Astrocyte (in vitro differentiated cells and primary cell): Measurements from ENCODE around the gene IQGAP3. TPM values are rescaled to one million over a fixed set of nuclear protein-coding genes. Genes with fewer than 3 reads are reported as not detected.

Experiments
- DNase-seq: peaks from one replicate; pipeline ENCODE4 v3.0.0-alpha.2; 2010; ENCODE audit warnings: low read depth
- FAIRE-seq: peaks from 2 replicates; lab custom pipeline; 2011; peaks lifted over from hg19 to GRCh38; lab: Jason Lieb, UNC
- H2AFZ ChIP-seq: 2 replicates; pipeline ENCODE4 v1.6.0; 2012; ENCODE audit warnings: low read depth, low read length, inconsistent platforms
- H3K27ac ChIP-seq: 2 replicates; pipeline ENCODE4 v1.5.1; 2011; ENCODE audit warnings: low read depth, low read length, inconsistent platforms
- H3K27me3 ChIP-seq: 2 replicates; pipeline ENCODE4 v1.6.0; 2011; ENCODE audit warnings: low read length, inconsistent platforms; ENCODE audit not compliant: insufficient read depth
- H3K36me3 ChIP-seq: 2 replicates; pipeline ENCODE4 v1.5.1; 2011; ENCODE audit warnings: low read length, inconsistent platforms; ENCODE audit not compliant: insufficient read depth
- H3K4me1 ChIP-seq: 2 replicates; pipeline ENCODE4 v1.5.1; 2011; ENCODE audit warnings: low read length, inconsistent platforms; ENCODE audit not compliant: insufficient read depth
- H3K4me2 ChIP-seq: 2 replicates; pipeline ENCODE4 v1.6.0; 2012; ENCODE audit warnings: low read length, inconsistent platforms
- H3K4me3 ChIP-seq: 2 replicates; pipeline ENCODE4 v1.5.1; 2011; ENCODE audit warnings: low read depth, mild to moderate bottlenecking, low read length, inconsistent platforms; ENCODE audit not compliant: insufficient read depth
- H3K79me2 ChIP-seq: 2 replicates; pipeline ENCODE4 v1.6.0; 2012; ENCODE audit warnings: mild to moderate bottlenecking, low read length, inconsistent platforms; ENCODE audit not compliant: insufficient read depth
- H3K9ac ChIP-seq: 2 replicates; pipeline ENCODE4 v1.6.0; 2012; ENCODE audit warnings: mild to moderate bottlenecking, low read length, inconsistent platforms
- H3K9me3 ChIP-seq: 2 replicates; pipeline ENCODE4 v1.5.1; 2012; ENCODE audit warnings: low read depth, mild to moderate bottlenecking, low read length, inconsistent platforms; ENCODE audit not compliant: insufficient read depth
- H4K20me1 ChIP-seq: 2 replicates; pipeline ENCODE4 v1.6.0; 2012; ENCODE audit warnings: low read length, inconsistent platforms; ENCODE audit not compliant: insufficient read depth
- H3K27ac Mint-ChIP-seq: one replicate; pipeline ENCODE4 v1.8.0; 2021; ENCODE audit warnings: mild to moderate bottlenecking, mixed read lengths; ENCODE audit not compliant: unreplicated experiment
- H3K27me3 Mint-ChIP-seq: one replicate; pipeline ENCODE4 v1.8.0; 2021; ENCODE audit warnings: low read depth, mixed read lengths; ENCODE audit not compliant: unreplicated experiment
- H3K36me3 Mint-ChIP-seq: one replicate; pipeline ENCODE4 v1.8.0; 2021; ENCODE audit warnings: low read depth, mixed read lengths; ENCODE audit not compliant: unreplicated experiment
- H3K4me1 Mint-ChIP-seq: one replicate; pipeline ENCODE4 v1.8.0; 2021; ENCODE audit warnings: low read depth, mixed read lengths; ENCODE audit not compliant: unreplicated experiment
- H3K4me3 Mint-ChIP-seq: one replicate; pipeline ENCODE4 v1.8.0; 2021; ENCODE audit warnings: mild to moderate bottlenecking, moderate library complexity, mixed read lengths; ENCODE audit not compliant: unreplicated experiment
- H3K9me3 Mint-ChIP-seq: one replicate; pipeline ENCODE4 v1.8.0; 2021; ENCODE audit warnings: mild to moderate bottlenecking, mixed read lengths; ENCODE audit not compliant: unreplicated experiment
- CTCF ChIP-seq: IDR thresholded peaks from 2 replicates; pipeline ENCODE4 v1.5.1; 2011; ENCODE audit warnings: low read depth, mild to moderate bottlenecking, inconsistent platforms, low read length, moderate library complexity; ENCODE audit not compliant: insufficient read depth
- EZH2 ChIP-seq: IDR thresholded peaks from 2 replicates; pipeline ENCODE4 v1.6.1; 2012; ENCODE audit warnings: mild to moderate bottlenecking, low read length, inconsistent platforms; ENCODE audit not compliant: insufficient read depth
- total RNA-seq: library from RNA; stranded (reverse); gene quantifications from 2 replicates; pipeline ENCODE4 v1.2.1, GENCODE V29; 2021

IQGAP3 gene
- total RNA-seq, 1 donor from 2014 or later: 2.2 TPM

- peaks cover 17% of the 10 kb centered on the region for H3K36me3 ChIP-seq
- H3K9me3 ChIP-seq: no peaks in the 10 kb centered on the region
- no peak overlapping the region for H3K9ac ChIP-seq
- no peak overlapping the region for H3K4me3 ChIP-seq
- no peak overlapping the region for H3K27ac ChIP-seq
- Mint-ChIP-seq H3K36me3 (peaks cover 24% of the 10 kb centered on the region), H3K27ac (no peak overlapping the region), H3K4me1 (peaks cover 28% of the 10 kb centered on the region), H3K4me3 (no peak overlapping the region), H3K9me3 (no peaks in the 10 kb centered on the region), H3K27me3 (no peaks in the 10 kb centered on the region)
- peaks cover 80% of the 10 kb centered on the region for H3K79me2 ChIP-seq
- FAIRE-seq (no peak), DNase-seq (no peak)
- H3K27me3 ChIP-seq: no peaks in the 10 kb centered on the region
- TF ChIP-seq EZH2 (no peak), CTCF (no peak)
- no peak overlapping the region for H2AFZ ChIP-seq
- peaks cover 7% of the 10 kb centered on the region for H3K4me1 ChIP-seq
- peaks cover 99% of the 10 kb centered on the region for H4K20me1 ChIP-seq
- H3K4me2 ChIP-seq: no peak overlapping the region
Observed at GRCh38 chr1:156484480-156485058, 87.8 kb downstream of the IQGAP3 start.

- Histone ChIP-seq H4K20me1 (peaks cover 95% of the 10 kb centered on the region), H3K79me2 (peaks cover 68% of the 10 kb centered on the region), H3K4me2 (no peak overlapping the region), H3K4me3 (no peak overlapping the region), H2AFZ (no peak overlapping the region), H3K36me3 (peaks cover 25% of the 10 kb centered on the region), H3K27ac (no peak overlapping the region), H3K27me3 (no peaks in the 10 kb centered on the region), H3K9ac (no peak overlapping the region), H3K9me3 (no peaks in the 10 kb centered on the region), H3K4me1 (no peaks in the 10 kb centered on the region)
- no peak overlapping the region for H3K27ac Mint-ChIP-seq
- no peak overlapping the region for H3K4me3 Mint-ChIP-seq
- no peak for DNase-seq
- H3K36me3 Mint-ChIP-seq: peaks cover 28% of the 10 kb centered on the region
- H3K4me1 Mint-ChIP-seq: peaks cover 20% of the 10 kb centered on the region
- H3K27me3 Mint-ChIP-seq: no peaks in the 10 kb centered on the region
- FAIRE-seq: no peak
- no peaks in the 10 kb centered on the region for H3K9me3 Mint-ChIP-seq
- TF ChIP-seq CTCF: no peak
- no peak for TF ChIP-seq EZH2
Observed at GRCh38 chr1:156483397-156483796, 89.0 kb downstream of the IQGAP3 start.

- peaks cover 19% of the 10 kb centered on the region for H3K4me1 Mint-ChIP-seq
- H3K9ac ChIP-seq: no peak overlapping the region
- no peaks in the 10 kb centered on the region for H3K9me3 ChIP-seq
- no peak overlapping the region for H2AFZ ChIP-seq
- H3K27me3 ChIP-seq: no peaks in the 10 kb centered on the region
- H3K36me3 Mint-ChIP-seq: peaks cover 34% of the 10 kb centered on the region
- H3K4me1 ChIP-seq: peaks cover 10% of the 10 kb centered on the region
- H3K4me3 ChIP-seq: no peak overlapping the region
- peaks cover 31% of the 10 kb centered on the region for H3K36me3 ChIP-seq
- no peak overlapping the region for H3K27ac Mint-ChIP-seq
- H3K9me3 Mint-ChIP-seq: no peaks in the 10 kb centered on the region
- H3K27ac ChIP-seq: no peak overlapping the region
- H3K4me3 Mint-ChIP-seq: no peak overlapping the region
- no peak overlapping the region for H3K4me2 ChIP-seq
- H3K27me3 Mint-ChIP-seq: no peaks in the 10 kb centered on the region
- DNase-seq: no peak
- peaks cover 62% of the 10 kb centered on the region for H3K79me2 ChIP-seq
- H4K20me1 ChIP-seq: peaks cover 95% of the 10 kb centered on the region
- no peak for TF ChIP-seq EZH2
- no peak for TF ChIP-seq CTCF
- no peak for FAIRE-seq
Observed at GRCh38 chr1:156482276-156482675, 90.1 kb downstream of the IQGAP3 start.
